Muscle layer of colon (tissue), 2 donors: ENCODE results near the gene VASN.

Experiments used
- H3K27ac ChIP-seq: one replicate; pipeline ENCODE4 v1.7.0; 2013; ENCODE audit warnings: low read depth, mild to moderate bottlenecking, low read length, moderate library complexity
- H3K27me3 ChIP-seq, 2 donors: one replicate each; pipeline ENCODE4 v1.7.0; 2013; ENCODE audit warnings: low read length in 2 of 2, mild to moderate bottlenecking in 2 of 2; ENCODE audit not compliant: insufficient read depth in 2 of 2, control insufficient read depth in 1 of 2
- H3K36me3 ChIP-seq: one replicate; pipeline ENCODE4 v1.7.0; 2013; ENCODE audit warnings: mild to moderate bottlenecking, low read length; ENCODE audit not compliant: insufficient read depth
- H3K4me1 ChIP-seq: one replicate; pipeline ENCODE4 v1.7.0; 2013; ENCODE audit warnings: mild to moderate bottlenecking, low read length; ENCODE audit not compliant: insufficient read depth
- H3K4me3 ChIP-seq, 2 donors: one replicate each; pipeline ENCODE4 v1.7.0; 2013; ENCODE audit warnings: low read length in 2 of 2, low read depth in 1 of 2, mild to moderate bottlenecking in 1 of 2, moderate library complexity in 1 of 2
- H3K9ac ChIP-seq: one replicate; pipeline ENCODE4 v1.7.0; 2013; ENCODE audit warnings: low read length
- H3K9me3 ChIP-seq: one replicate; pipeline ENCODE4 v1.7.0; 2013; ENCODE audit warnings: mild to moderate bottlenecking, low read length
- donor health status: abdominal sarcoma.
- donor health status: Adenocarcinoma of cecum.

The VASN gene

DNA sequence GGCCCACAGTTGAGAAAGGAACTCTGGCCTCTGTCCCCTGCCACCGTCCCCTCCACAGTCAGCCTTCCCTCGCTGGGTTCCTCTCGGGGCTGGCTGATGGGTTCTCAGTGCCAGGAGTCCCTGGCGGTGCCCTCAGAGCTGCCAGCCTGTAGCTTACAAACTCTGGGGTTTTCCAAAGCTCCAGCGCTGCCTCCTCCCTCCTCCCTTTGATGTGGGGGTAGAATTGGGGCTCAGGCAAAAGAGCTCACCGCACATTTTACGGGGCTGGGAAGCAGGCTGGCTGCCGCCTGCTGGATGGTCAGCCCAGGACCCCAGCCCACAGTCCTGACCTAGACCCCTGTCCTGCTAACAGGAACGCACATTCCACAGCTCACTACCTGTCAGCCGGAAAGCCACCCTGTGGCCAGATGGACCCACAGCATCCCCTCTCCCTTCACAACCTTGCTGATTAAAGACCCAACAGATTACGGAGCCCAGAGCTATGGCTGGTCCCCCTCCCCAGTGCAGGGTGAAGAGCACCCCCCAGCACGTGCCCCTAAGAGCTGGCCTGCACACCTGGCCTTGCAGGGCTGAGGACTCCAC lies 6.0 kb downstream of the VASN start:
- H3K27ac ChIP-seq = peak overlapping the region; percentile 63
- H3K27me3 ChIP-seq = no peaks in the 10 kb centered on the region
- H3K4me3 ChIP-seq = no peak overlapping the region
- no peak overlapping the region for H3K9ac ChIP-seq
- no peaks in the 10 kb centered on the region for H3K36me3 ChIP-seq
- peaks cover 53% of the 10 kb centered on the region for H3K4me1 ChIP-seq
- H3K9me3 ChIP-seq = no peaks in the 10 kb centered on the region

DNA sequence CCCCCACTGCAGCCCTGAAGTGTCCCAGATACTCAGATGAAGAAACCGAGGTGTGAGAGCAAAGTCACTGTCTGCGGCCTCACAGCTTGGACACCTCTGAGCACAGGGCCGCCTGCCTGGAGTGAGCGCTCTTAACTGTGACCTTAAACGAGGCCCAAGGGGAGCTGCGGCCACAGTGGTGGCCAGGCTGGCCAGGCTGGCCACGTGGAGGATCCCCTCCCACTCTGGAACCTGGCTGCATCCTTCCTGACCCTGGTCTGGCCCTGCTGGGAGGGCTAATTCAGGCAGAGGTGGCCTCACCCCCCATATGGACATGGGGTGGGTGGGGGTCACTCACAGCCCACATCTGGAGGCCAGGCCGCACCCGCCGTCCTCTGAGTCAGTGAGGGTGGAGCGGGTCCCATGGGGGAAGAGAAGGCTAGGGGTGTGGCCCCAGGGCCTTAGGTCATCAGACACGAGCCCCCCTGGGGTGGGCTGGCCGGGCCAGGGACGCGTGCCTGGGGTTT lies 6.6 kb downstream of the VASN start:
- no peaks in the 10 kb centered on the region for H3K36me3 ChIP-seq
- no peak overlapping the region for H3K4me3 ChIP-seq
- H3K4me1 ChIP-seq = peaks cover 47% of the 10 kb centered on the region
- H3K9ac ChIP-seq = no peak overlapping the region
- no peaks in the 10 kb centered on the region for H3K9me3 ChIP-seq
- H3K27ac ChIP-seq = peak overlapping the region; percentile 20
- H3K27me3 ChIP-seq = no peaks in the 10 kb centered on the region

DNA sequence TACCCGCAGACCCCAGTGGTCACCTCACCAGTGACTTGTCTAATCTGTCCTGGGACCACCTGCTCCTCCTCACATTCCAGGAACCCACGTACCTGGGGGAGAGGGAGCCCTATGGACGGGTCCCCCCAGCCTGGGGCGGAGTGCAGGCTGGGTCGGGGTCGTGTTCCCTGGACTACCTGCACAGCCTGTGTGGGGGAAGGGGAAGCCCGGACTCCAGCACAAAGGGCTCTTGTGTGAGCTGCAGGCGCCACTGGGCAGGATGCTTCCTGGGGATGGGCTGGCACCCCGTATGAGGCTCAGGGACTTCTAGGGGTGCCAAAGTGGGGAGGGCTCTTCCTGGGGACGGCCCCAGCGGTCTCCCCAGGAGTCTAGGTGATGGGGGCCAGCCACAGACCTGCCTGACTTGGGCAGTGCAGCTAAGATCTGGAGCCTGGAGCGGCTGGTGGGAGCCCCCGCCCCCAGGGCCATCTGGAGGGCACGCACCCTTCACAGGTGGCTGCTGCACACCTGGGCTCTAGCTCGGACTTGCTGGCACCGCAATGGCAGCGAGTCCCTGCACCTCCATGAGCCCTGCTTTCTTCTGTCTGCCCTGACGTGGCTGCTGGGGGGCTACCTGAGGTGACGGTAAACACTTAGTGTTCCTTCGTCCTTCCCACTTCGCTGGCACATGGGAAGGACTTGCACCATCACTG lies 7.5 kb downstream of the VASN start:
- no peak overlapping the region for H3K4me3 ChIP-seq
- H3K9ac ChIP-seq = no peak overlapping the region
- H3K4me1 ChIP-seq = peaks cover 39% of the 10 kb centered on the region
- peaks cover 4% of the 10 kb centered on the region for H3K36me3 ChIP-seq
- peak overlapping the region; percentile 7 for H3K27ac ChIP-seq
- H3K27me3 ChIP-seq = no peaks in the 10 kb centered on the region
- no peaks in the 10 kb centered on the region for H3K9me3 ChIP-seq

DNA sequence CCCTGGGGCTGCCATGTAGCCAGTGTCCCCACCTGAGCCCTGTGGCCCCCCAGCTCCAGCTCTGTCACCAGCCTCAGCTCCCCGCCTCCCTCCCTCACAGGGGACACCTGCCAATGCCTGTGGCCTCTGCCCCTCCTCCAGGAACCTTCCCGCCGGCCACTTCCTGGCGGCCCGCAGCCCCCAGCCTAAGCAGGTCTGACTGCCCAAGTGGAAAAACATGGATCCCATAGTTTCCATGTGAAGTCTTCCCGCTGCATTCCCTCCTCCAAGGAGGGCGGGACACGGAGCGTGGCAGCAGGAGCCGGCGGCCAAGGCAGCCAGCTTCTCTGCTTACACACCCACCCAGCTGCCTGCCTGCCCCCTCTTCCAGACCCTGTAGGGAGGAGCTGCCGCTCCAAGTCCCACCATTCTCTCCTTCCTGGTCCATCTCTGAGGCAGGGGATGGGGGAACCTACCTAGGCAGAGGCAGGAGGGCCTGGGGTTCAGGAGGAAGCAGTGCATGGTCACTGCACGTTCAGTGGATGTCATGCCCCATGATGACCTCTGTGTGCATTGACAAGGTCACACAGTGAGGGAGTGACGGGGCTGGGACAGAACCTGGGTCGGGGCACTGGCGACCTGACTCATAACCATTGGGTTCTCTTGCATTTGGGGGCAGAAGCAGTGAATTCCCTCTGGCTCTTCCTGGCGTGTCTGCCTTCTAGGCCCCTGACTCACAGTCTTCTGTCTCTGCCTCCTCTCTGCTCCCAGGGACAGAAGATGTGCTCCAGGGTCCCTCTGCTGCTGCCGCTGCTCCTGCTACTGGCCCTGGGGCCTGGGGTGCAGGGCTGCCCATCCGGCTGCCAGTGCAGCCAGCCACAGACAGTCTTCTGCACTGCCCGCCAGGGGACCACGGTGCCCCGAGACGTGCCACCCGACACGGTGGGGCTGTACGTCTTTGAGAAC lies 8.7 kb downstream of the VASN start:
- peaks cover 5% of the 10 kb centered on the region for H3K36me3 ChIP-seq
- H3K9me3 ChIP-seq = no peaks in the 10 kb centered on the region
- no peak overlapping the region for H3K4me3 ChIP-seq
- peaks cover 28% of the 10 kb centered on the region for H3K4me1 ChIP-seq
- no peak overlapping the region for H3K27ac ChIP-seq
- no peaks in the 10 kb centered on the region for H3K27me3 ChIP-seq
- H3K9ac ChIP-seq = no peak overlapping the region

DNA sequence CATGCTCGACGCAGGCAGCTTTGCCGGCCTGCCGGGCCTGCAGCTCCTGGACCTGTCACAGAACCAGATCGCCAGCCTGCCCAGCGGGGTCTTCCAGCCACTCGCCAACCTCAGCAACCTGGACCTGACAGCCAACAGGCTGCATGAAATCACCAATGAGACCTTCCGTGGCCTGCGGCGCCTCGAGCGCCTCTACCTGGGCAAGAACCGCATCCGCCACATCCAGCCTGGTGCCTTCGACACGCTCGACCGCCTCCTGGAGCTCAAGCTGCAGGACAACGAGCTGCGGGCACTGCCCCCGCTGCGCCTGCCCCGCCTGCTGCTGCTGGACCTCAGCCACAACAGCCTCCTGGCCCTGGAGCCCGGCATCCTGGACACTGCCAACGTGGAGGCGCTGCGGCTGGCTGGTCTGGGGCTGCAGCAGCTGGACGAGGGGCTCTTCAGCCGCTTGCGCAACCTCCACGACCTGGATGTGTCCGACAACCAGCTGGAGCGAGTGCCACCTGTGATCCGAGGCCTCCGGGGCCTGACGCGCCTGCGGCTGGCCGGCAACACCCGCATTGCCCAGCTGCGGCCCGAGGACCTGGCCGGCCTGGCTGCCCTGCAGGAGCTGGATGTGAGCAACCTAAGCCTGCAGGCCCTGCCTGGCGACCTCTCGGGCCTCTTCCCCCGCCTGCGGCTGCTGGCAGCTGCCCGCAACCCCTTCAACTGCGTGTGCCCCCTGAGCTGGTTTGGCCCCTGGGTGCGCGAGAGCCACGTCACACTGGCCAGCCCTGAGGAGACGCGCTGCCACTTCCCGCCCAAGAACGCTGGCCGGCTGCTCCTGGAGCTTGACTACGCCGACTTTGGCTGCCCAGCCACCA lies 9.7 kb downstream of the VASN start:
- Histone ChIP-seq H3K4me3 (no peak overlapping the region), H3K27ac (no peak overlapping the region), H3K9ac (no peak overlapping the region), H3K27me3 (no peaks in the 10 kb centered on the region), H3K9me3 (no peaks in the 10 kb centered on the region), H3K4me1 (peaks cover 21% of the 10 kb centered on the region), H3K36me3 (peaks cover 5% of the 10 kb centered on the region)

DNA sequence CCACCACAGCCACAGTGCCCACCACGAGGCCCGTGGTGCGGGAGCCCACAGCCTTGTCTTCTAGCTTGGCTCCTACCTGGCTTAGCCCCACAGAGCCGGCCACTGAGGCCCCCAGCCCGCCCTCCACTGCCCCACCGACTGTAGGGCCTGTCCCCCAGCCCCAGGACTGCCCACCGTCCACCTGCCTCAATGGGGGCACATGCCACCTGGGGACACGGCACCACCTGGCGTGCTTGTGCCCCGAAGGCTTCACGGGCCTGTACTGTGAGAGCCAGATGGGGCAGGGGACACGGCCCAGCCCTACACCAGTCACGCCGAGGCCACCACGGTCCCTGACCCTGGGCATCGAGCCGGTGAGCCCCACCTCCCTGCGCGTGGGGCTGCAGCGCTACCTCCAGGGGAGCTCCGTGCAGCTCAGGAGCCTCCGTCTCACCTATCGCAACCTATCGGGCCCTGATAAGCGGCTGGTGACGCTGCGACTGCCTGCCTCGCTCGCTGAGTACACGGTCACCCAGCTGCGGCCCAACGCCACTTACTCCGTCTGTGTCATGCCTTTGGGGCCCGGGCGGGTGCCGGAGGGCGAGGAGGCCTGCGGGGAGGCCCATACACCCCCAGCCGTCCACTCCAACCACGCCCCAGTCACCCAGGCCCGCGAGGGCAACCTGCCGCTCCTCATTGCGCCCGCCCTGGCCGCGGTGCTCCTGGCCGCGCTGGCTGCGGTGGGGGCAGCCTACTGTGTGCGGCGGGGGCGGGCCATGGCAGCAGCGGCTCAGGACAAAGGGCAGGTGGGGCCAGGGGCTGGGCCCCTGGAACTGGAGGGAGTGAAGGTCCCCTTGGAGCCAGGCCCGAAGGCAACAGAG lies 10.5 kb downstream of the VASN start:
- H3K9ac ChIP-seq = no peak overlapping the region
- peaks cover 14% of the 10 kb centered on the region for H3K4me1 ChIP-seq
- H3K9me3 ChIP-seq = no peaks in the 10 kb centered on the region
- no peak overlapping the region for H3K4me3 ChIP-seq
- peaks cover 5% of the 10 kb centered on the region for H3K36me3 ChIP-seq
- H3K27ac ChIP-seq = no peak overlapping the region
- no peaks in the 10 kb centered on the region for H3K27me3 ChIP-seq

DNA sequence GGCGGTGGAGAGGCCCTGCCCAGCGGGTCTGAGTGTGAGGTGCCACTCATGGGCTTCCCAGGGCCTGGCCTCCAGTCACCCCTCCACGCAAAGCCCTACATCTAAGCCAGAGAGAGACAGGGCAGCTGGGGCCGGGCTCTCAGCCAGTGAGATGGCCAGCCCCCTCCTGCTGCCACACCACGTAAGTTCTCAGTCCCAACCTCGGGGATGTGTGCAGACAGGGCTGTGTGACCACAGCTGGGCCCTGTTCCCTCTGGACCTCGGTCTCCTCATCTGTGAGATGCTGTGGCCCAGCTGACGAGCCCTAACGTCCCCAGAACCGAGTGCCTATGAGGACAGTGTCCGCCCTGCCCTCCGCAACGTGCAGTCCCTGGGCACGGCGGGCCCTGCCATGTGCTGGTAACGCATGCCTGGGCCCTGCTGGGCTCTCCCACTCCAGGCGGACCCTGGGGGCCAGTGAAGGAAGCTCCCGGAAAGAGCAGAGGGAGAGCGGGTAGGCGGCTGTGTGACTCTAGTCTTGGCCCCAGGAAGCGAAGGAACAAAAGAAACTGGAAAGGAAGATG lies 11.2 kb downstream of the VASN start:
- H3K4me1 ChIP-seq = peaks cover 8% of the 10 kb centered on the region
- H3K27ac ChIP-seq = no peak overlapping the region
- H3K9me3 ChIP-seq = no peaks in the 10 kb centered on the region
- peaks cover 5% of the 10 kb centered on the region for H3K36me3 ChIP-seq
- no peak overlapping the region for H3K9ac ChIP-seq
- H3K27me3 ChIP-seq = no peaks in the 10 kb centered on the region
- no peak overlapping the region for H3K4me3 ChIP-seq

DNA sequence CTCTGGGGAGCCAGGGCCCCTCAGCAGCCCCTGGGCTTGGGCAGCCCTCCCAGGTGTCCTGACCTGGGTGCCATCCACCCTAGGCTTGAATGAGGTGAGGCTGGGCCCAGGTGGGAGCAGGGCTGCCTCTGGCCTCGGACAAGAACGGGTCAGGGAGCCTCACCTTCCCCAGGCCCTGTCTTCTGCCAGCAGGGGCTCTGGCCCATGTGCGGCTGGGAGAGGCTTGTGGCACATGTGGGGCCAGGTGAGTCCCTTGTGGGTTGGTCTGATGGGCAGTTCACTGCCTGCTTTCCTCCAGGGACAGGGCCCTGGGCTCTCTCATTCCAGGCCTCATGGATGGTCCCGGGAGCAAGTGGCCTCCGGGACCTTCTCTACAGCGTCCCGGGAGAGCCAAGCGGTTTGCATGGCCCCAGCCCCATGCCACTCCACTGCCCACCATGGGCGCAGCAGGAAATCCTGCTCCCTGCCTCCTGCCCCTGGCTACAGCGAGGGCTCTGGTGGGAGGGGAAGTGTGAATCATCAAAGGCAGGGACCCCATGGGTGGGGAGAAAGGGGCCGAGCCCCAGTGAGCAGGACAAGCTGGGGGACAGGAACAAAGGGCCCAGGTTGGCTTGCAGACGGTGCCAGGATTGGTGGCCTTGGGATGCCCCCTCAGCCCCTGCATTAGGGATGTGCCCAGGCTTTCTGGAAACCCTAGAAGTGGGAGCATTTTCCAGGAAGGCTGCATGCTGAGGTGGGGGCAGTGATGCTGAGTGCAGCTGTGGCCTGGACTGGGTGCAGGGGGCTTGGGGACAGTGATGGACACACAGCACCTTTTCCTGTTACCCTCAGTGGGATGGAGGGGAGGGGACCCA lies 12.2 kb downstream of the VASN start:
- Histone ChIP-seq H3K9me3 (no peaks in the 10 kb centered on the region), H3K4me1 (peaks cover 8% of the 10 kb centered on the region), H3K4me3 (no peak overlapping the region), H3K27ac (no peak overlapping the region), H3K9ac (no peak overlapping the region), H3K27me3 (no peaks in the 10 kb centered on the region), H3K36me3 (peaks cover 5% of the 10 kb centered on the region)

DNA sequence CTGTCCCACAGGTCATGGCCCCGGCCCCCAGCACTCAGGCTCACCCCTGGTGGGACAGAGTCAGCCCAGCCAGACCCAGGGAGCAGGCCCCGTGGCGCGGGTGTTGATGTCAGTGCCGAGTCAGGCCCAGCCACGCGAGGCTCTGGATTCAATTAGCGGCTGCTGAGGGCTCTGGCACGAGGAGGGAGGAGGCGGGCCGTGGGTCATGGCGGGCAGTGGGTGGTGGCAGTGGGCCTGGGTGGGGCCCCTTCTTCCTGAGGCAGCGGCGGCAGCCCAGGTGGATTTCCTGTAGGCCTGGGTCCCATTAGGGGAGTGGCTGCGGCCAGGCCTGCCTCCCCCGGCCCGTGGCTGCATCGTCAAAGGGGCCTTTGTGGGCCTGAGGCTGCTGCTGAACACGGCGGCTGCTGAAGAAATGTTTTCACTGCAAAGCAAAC lies 12.9 kb downstream of the VASN start:
- H3K36me3 ChIP-seq = peaks cover 5% of the 10 kb centered on the region
- H3K9ac ChIP-seq = no peak overlapping the region
- H3K27ac ChIP-seq = no peak overlapping the region
- H3K4me3 ChIP-seq = no peak overlapping the region
- H3K4me1 ChIP-seq = peaks cover 8% of the 10 kb centered on the region
- no peaks in the 10 kb centered on the region for H3K27me3 ChIP-seq
- no peaks in the 10 kb centered on the region for H3K9me3 ChIP-seq
